Muscle layer of duodenum (tissue), 2 donors: ENCODE data around the gene RPL37A.
A peak's percentile ranks its signal among the peaks of the same experiment; 100 is the strongest.

Experiments
- H3K27ac ChIP-seq: one replicate; pipeline ENCODE4 v1.7.0; 2013; ENCODE audit warnings: mild to moderate bottlenecking, low read length
- H3K27me3 ChIP-seq: one replicate; pipeline ENCODE4 v1.7.0; 2013; ENCODE audit warnings: low read depth, mild to moderate bottlenecking, control low read depth, low read length
- H3K36me3 ChIP-seq, 2 donors: one replicate each; pipeline ENCODE4 v1.7.0; 2013; ENCODE audit warnings: low read length in 2 of 2, control low read depth in 1 of 2, mild to moderate bottlenecking in 1 of 2; ENCODE audit not compliant: insufficient read depth in 2 of 2, control insufficient read depth in 1 of 2
- H3K4me1 ChIP-seq, 2 donors: one replicate each; pipeline ENCODE4 v1.7.0; 2013; ENCODE audit warnings: low read length in 2 of 2, mild to moderate bottlenecking in 2 of 2, control low read depth in 1 of 2, moderate library complexity in 1 of 2; ENCODE audit not compliant: insufficient read depth in 2 of 2, control insufficient read depth in 1 of 2
- H3K4me3 ChIP-seq, 2 donors: one replicate each; pipeline ENCODE4 v1.7.0; 2013; ENCODE audit warnings: low read length in 2 of 2, low read depth in 1 of 2, mild to moderate bottlenecking in 1 of 2
- H3K9me3 ChIP-seq, 2 donors: one replicate each; pipeline ENCODE4 v1.7.0; 2013; ENCODE audit warnings: low read length in 2 of 2, control low read depth in 1 of 2, mild to moderate bottlenecking in 1 of 2; ENCODE audit not compliant: control insufficient read depth in 1 of 2
- donor health status: healthy.

RPL37A gene

DNA sequence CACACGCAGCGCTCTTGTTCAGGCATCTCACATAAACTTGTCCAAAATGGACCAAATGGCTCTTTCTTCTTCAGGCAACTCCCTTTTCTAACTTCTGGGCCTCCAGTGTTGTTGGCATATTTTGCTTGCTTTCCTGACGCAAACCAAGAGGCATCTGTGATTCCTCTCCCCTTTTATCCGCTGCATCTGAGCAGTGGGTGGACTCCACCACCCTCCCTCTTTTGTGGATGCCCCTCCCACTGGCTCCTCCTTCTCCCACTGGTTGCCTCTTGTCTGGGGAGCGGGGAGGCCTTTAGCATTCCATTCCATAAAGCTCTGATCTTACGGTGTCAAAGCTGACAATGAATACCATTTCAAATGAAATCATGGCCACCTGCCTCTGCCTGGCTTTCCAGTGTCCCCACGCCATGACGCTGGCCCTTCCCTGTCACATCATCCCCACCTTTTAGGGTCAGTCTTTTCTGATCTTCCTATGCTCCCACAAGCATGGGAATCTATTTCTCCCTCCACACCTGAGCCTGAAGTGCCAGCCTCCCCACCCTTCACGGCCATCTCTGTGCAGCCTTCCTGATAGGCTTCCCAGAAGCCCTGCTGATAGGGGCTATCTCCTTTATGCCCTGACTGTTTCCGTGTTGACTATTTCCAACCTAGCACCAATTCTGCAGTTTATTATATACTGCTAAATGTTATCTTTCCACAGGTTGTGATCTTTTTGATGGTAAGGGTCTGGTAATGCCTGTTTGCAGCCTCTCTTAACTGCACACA is 51.5 kb downstream of the RPL37A start:
- H3K4me1 ChIP-seq = peaks cover 0 to 7% of the 10 kb centered on the region in 2 donors
- no peak overlapping the region for H3K4me3 ChIP-seq
- H3K27me3 ChIP-seq = no peaks in the 10 kb centered on the region
- H3K36me3 ChIP-seq = no peaks in the 10 kb centered on the region
- peak overlapping the region; percentile 7 for H3K27ac ChIP-seq
- no peaks in the 10 kb centered on the region for H3K9me3 ChIP-seq

DNA sequence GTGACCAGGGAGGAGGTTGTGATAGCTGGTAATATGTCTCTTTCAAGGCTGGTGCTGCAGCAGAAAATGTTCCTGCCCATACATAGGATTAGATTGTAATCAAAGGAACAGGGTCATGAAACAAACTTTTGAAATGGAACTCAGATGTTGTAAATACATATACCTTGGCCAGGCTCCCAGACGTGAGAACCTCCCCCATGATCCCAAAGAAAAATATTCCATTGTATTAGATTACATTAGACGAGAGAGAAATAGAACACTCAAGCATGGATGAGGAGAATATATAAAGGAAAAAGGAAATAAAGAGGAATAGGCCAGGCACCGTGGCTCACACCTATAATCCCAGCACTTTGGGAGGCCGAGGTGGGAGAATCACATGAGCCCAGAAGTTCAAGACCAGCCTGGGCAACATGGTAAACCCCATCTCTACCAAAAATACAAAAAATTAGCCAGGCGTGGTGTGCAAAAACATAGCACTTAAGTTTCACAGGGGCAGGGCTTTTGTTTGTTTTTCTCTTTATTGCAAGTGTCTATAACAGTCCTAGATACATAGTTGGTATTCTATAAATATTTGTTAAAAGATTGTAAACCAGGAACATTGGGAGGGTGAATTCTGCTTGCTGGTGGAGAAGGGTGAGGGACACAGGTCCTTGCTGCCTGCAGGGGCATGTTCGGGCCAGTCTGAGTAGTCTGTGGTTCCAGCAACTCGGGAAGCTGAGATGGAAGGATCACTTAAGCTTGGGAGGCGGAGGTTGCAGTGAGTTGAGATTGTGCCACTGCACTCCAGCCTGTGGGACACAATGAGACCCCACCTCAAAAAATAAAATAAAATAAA is 52.8 kb downstream of the RPL37A start:
- H3K36me3 ChIP-seq = no peaks in the 10 kb centered on the region
- H3K4me1 ChIP-seq = peaks cover 0 to 5% of the 10 kb centered on the region in 2 donors
- H3K4me3 ChIP-seq = no peak overlapping the region
- H3K27me3 ChIP-seq = no peaks in the 10 kb centered on the region
- H3K9me3 ChIP-seq = no peaks in the 10 kb centered on the region
- H3K27ac ChIP-seq = peak overlapping the region; percentile 35

DNA sequence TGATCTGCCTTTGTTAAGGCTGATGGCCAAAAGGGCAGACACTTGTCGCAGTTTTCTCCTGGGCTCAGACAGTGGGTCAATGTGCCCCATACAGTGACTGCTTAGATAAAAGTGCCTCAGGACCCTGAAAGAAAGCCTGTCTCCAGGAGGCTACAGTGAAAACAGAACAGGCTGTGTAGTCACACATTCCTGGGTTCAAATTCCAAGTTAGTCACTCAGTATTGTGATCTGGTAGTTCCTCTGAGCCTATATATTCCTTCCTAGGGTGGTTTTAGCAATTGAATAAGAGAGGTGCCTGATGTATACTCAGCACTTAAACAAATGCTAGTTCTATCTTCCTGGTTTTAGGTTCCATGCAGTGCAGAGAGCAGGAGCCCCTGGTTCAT is 54.4 kb downstream of the RPL37A start:
- Histone ChIP-seq H3K4me1 (no peaks in the 10 kb centered on the region), H3K27me3 (no peaks in the 10 kb centered on the region), H3K36me3 (no peaks in the 10 kb centered on the region), H3K4me3 (no peak overlapping the region), H3K9me3 (no peaks in the 10 kb centered on the region), H3K27ac (peak overlapping the region; percentile 25)
